Measurements from ENCODE around the gene ITGA5. TPM values are rescaled to one million over a fixed set of nuclear protein-coding genes. Genes with fewer than 3 reads are reported as not detected.

The ITGA5 gene
- total RNA-seq, 6 experiments from 2014 or later: 261 to 355 (median 329) TPM

DNA sequence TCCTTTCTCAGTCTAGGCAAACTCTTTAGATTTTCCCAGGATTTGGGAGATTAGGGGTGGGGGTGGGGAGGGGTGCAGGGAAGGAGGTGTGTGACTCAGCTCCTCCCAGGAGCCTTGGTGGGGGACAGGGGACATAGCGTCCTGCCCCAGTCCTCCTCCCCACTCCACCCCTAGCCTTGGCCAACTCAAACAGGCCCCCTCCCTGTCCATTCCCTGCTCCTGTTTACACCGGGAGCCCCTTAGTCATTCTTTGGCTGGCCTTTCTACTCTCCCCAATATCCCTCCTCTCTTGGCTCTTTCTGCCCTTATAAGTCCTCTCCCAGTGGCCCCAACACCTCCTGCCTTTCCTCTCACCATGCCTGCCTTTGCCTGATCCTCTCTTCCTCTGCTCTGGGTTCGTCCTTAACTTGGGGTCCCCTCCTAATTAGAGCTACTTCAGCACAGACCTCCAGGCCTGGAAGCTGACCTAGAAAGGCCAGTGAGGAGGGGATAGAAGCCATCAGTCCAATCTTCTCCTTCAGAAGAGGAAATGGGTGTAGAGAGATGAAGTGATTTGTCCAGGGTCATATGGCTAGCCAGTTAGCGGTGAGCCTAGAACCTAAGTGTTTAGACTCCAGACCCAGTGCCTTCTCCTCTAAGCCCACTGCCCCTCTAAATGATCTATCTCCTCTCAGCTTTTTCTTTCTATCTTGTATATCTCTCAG, 2.3 kb upstream of the ITGA5 start:
- peak overlapping the region; percentile 90 for H3K27ac Mint-ChIP-seq
- H3K4me3 Mint-ChIP-seq: peak overlapping the region; percentile 25; the same call in 1 of the 2 replicates
- H3K4me1 Mint-ChIP-seq (ENCODE audit: low read depth): peaks cover 82% of the 10 kb centered on the region
- H3K27me3 Mint-ChIP-seq (ENCODE audit: insufficient read depth): peaks cover 2% of the 10 kb centered on the region
- peaks cover 12% of the 10 kb centered on the region for H3K36me3 Mint-ChIP-seq (ENCODE audit: low read depth)
- TF ChIP-seq, protein P1, sequence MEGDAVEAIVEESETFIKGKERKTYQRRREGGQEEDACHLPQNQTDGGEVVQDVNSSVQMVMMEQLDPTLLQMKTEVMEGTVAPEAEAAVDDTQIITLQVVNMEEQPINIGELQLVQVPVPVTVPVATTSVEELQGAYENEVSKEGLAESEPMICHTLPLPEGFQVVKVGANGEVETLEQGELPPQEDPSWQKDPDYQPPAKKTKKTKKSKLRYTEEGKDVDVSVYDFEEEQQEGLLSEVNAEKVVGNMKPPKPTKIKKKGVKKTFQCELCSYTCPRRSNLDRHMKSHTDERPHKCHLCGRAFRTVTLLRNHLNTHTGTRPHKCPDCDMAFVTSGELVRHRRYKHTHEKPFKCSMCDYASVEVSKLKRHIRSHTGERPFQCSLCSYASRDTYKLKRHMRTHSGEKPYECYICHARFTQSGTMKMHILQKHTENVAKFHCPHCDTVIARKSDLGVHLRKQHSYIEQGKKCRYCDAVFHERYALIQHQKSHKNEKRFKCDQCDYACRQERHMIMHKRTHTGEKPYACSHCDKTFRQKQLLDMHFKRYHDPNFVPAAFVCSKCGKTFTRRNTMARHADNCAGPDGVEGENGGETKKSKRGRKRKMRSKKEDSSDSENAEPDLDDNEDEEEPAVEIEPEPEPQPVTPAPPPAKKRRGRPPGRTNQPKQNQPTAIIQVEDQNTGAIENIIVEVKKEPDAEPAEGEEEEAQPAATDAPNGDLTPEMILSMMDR (IDR thresholded peaks at IDR 0.05): no peak
- DNase-seq: peak; percentile 39
- H3K9me3 Mint-ChIP-seq: no peaks in the 10 kb centered on the region

DNA sequence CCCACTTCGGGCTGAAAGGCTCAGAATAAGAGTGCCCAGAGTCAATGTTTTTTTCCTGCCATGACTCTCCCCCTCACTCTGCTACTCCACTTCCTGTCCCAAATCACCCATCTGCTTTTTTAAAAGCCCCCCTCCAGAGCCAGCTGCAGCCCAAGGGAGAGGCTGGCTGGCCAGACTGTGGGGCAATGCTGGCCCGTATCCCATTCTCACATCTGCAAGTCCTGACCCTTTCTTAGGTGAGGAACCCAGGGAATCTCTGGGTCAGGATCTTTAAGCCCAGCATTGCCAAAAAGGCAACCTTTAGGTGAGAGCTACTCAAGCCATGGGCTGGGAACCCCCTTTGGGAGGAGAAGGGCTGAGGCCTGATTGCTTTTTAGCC, 1.7 kb upstream of the ITGA5 start:
- TF ChIP-seq, protein P1 (IDR thresholded peaks at IDR 0.05): no peak
- Mint-ChIP-seq H3K36me3 (ENCODE audit: low read depth) (peaks cover 12% of the 10 kb centered on the region), H3K9me3 (no peaks in the 10 kb centered on the region), H3K4me3 (peak overlapping the region; percentile 98), H3K27ac (peak overlapping the region; percentile 90), H3K27me3 (ENCODE audit: insufficient read depth) (peaks cover 2% of the 10 kb centered on the region), H3K4me1 (ENCODE audit: low read depth) (peaks cover 82% of the 10 kb centered on the region)
- no peak for DNase-seq

DNA sequence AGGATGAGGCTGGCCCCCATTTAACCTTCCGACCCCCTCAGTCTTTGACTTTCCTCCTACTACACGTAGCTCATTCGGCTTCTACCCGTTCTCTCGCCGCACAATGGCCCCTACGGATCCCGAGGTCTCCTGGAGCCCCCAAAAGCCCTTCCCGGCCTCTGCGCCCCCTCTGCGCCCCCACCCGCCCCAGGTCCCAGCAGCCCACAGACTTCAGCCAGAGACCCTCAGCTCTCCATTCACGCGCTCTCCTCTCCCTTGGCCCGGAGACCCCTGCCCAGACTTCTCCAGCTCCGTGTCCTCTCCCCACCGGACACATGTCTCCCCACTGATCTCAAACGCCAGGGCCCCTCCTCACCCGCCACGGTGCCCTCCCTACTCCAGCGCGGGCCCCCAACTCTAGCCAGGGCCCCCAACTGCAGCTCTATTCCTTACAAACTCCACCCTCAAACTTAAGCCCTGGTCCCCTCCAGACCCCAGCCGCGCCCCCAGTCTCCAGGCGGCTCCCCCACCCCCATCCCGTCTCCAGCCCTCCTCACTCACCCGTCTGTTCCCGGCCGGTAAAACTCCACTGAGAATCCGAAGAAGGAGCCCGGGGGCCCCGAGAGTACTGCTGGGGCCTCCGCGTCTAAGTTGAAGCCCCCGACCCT, 502 bp downstream of the ITGA5 start:
- DNase-seq: no peak
- peak overlapping the region; percentile 98 for H3K4me3 Mint-ChIP-seq
- peaks cover 83% of the 10 kb centered on the region for H3K4me1 Mint-ChIP-seq (ENCODE audit: low read depth)
- H3K36me3 Mint-ChIP-seq (ENCODE audit: low read depth): peaks cover 12% of the 10 kb centered on the region
- peak overlapping the region; percentile 90 for H3K27ac Mint-ChIP-seq
- H3K27me3 Mint-ChIP-seq (ENCODE audit: insufficient read depth): peaks cover 2% of the 10 kb centered on the region
- H3K9me3 Mint-ChIP-seq: no peaks in the 10 kb centered on the region
- TF ChIP-seq, protein P1 (IDR thresholded peaks at IDR 0.05): no peak

DNA sequence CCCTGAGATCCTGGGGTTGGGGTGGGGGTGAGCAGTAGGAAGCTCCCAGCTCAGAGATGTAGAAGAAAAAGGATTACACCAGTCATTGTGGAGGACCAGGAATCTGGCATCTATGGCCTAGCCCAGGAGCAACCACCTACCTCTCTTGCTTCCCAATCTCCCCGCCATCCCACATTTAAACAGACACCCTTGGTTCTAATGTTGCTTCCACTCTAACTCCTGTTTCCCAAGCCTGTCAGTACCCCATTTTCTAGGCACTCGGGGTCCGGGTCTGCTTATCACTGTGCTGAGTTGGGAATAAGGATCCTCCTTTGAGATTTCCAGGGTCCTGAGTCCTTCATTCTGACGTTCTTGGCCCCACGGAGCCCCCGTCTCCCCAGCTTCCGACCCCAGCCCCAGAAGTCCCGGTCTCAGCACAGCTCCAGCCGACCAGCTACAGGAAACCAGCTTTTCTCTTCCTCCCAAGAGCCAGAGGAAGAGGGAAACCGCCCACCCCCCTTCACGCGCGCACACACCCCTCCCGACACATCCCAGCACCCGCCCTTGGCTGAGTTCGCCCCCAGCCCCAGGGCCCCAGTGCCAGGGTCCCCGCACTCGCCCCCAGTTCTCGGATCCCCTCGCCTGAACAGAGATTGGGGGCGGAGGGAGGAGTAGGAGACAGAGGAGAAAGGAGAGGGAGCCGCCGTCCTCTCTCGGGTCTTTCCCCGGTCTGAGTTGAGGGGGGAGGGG, 1.2 kb downstream of the ITGA5 start:
- TF ChIP-seq, protein P1 (IDR thresholded peaks at IDR 0.05): no peak
- H3K36me3 Mint-ChIP-seq (ENCODE audit: low read depth): peaks cover 12% of the 10 kb centered on the region
- H3K27me3 Mint-ChIP-seq (ENCODE audit: insufficient read depth): peaks cover 2% of the 10 kb centered on the region
- H3K9me3 Mint-ChIP-seq: no peaks in the 10 kb centered on the region
- H3K4me1 Mint-ChIP-seq (ENCODE audit: low read depth): peaks cover 83% of the 10 kb centered on the region
- H3K4me3 Mint-ChIP-seq: peak overlapping the region; percentile 98
- DNase-seq: no peak
- peak overlapping the region; percentile 90 for H3K27ac Mint-ChIP-seq

DNA sequence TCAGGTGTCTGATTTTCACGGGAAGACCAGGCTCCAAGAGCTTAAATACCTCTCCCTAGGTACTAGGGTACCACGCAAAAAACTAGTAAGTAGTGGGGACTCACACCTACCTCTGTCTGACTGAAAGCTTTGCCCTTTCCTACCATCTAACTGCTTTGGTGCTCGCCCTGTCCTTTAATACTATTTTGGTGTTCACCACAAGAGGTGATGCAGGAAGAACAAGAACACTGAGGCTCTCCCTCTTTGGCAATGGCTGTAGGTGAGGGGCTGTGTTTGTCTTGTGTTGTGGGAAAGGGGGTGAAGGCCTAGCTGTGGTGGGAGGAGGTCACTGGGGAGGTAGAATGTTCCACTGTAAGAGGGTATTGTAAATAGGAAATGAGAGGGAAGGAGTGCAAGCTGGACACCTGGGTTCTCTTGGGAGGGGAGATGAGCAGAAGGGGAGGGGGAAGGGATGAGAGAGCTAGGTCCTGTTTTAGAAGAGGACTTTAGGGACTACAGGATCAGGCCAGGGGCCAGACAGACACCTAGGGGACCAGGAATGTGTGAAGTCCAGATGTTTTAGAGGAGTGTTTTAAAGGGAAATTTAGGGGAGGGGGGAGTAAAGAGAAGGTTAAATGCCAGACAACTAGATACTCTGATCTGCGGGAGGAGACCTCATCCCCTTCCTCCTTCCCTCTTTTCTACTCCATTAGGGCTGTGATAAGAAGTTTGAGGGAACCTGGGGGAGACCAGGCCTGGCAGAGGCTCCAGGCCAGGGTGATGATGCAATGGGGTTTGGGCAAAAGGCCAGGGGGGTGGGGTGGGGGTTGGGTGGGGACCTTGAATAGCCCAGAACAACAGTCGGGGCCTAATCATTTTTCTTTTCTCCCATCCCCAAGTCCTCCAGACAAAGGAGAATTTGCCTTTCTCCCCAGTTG, 2.1 kb downstream of the ITGA5 start:
- H3K27ac Mint-ChIP-seq: peak overlapping the region; percentile 90
- no peak for DNase-seq
- TF ChIP-seq, protein P1 (IDR thresholded peaks at IDR 0.05): no peak
- H3K27me3 Mint-ChIP-seq (ENCODE audit: insufficient read depth): peaks cover 2% of the 10 kb centered on the region
- peaks cover 12% of the 10 kb centered on the region for H3K36me3 Mint-ChIP-seq (ENCODE audit: low read depth)
- H3K4me1 Mint-ChIP-seq (ENCODE audit: low read depth): peaks cover 83% of the 10 kb centered on the region
- peak overlapping the region; percentile 98 for H3K4me3 Mint-ChIP-seq
- no peaks in the 10 kb centered on the region for H3K9me3 Mint-ChIP-seq
